Aorta (tissue), 5 donors: ENCODE measurements around the gene HPS3. TPM values are rescaled to one million over a fixed set of nuclear protein-coding genes. Genes with fewer than 3 reads are reported as not detected.
A peak's percentile ranks its signal among the peaks of the same experiment; 100 is the strongest.
"Not testable (repeated sequence)": the region's sequence is repeated elsewhere in the genome, so short reads cannot be mapped to it uniquely, and the experiment has no call there.

ENCODE experiments used
- ATAC-seq: fragments of 200-7000 bp; cut with Tn5 transposase; one replicate; pipeline ENCODE4 v1.9.1; 2022; ENCODE audit warnings: moderate library complexity; ENCODE audit not compliant: low FRiP score
- DNase-seq, 2 donors: peaks; one replicate each; pipeline ENCODE4 v3.0.0-alpha.2; 2020
- H3K27ac ChIP-seq, 2 donors: one replicate each; pipeline ENCODE4 v1.5.1; 2013; ENCODE audit warnings: low read length in 2 of 2, mild to moderate bottlenecking in 2 of 2, moderate library complexity in 2 of 2, control low read depth in 1 of 2, inconsistent platforms in 1 of 2, low read depth in 1 of 2
- H3K27me3 ChIP-seq, 2 donors: one replicate each; pipeline ENCODE4 v1.6.1; 2013; ENCODE audit warnings: control low read depth in 1 of 2, low read length in 1 of 2, mild to moderate bottlenecking in 1 of 2, moderate library complexity in 1 of 2; ENCODE audit not compliant: insufficient read depth in 2 of 2, control insufficient read depth in 1 of 2
- H3K36me3 ChIP-seq, 2 donors: one replicate each; pipeline ENCODE4 v1.6.1; 2013; ENCODE audit warnings: control low read depth in 1 of 2, low read length in 1 of 2, mild to moderate bottlenecking in 1 of 2; ENCODE audit not compliant: insufficient read depth in 2 of 2, control insufficient read depth in 1 of 2
- H3K4me1 ChIP-seq, 2 donors: one replicate each; pipeline ENCODE4 v1.6.1; 2013; ENCODE audit warnings: low read length in 2 of 2, control low read depth in 1 of 2, mild to moderate bottlenecking in 1 of 2, moderate library complexity in 1 of 2; ENCODE audit not compliant: insufficient read depth in 2 of 2, control insufficient read depth in 1 of 2
- H3K4me3 ChIP-seq, 2 donors: one replicate each; pipeline ENCODE4 v1.5.1; 2013; ENCODE audit warnings: low read length in 2 of 2, control low read depth in 1 of 2, mild to moderate bottlenecking in 1 of 2
- H3K9me3 ChIP-seq: one replicate; pipeline ENCODE4 v1.6.1; 2013; ENCODE audit warnings: mild to moderate bottlenecking, low read length; ENCODE audit not compliant: control insufficient read depth
- WGBS, 2 donors: extraction: QIAGEN DNeasy Blood & Tissue Kit; methylation state at CpG; one replicate each; pipeline ENCODE4 v1.1.7; 2013; 5-methylcytosine and 5-hydroxymethylcytosine counted together
- intact Hi-C, 2 donors: fragments of 100-400 bp; cut with DNase I; formaldehyde crosslinking; loops; one replicate each; pipeline versions ENCODE4 v1.14.2 to v1.15.0; 2022
- polyA plus RNA-seq, 2 donors: library from polyadenylated mRNA; stranded (reverse); fragments of 200-250 nt; gene quantifications; one replicate each; pipeline ENCODE4 v1.2.3, GENCODE V29; 2013
- total RNA-seq, 2 donors: library from RNA; stranded (reverse); fragmentation: NEBNext Ultra II Directional; extraction: Animal tissue kit (Norgen Biotek cat#: 25700); gene quantifications; one replicate each; pipeline ENCODE4 v1.2.1, GENCODE V29; 2021
- donor health status: healthy with polysubstance abuse.
- donor health status: Bipolar disorder and iron deficiency.
- donor health status: DM: no; HTN: no; CAD: no.
- donor health status: DM: no; HTN: no; CAD: no.
- donor health status: DM: yes; HTN: yes; CAD: no.

HPS3 gene
- total and polyA plus RNA-seq, 4 donors: 12.3 to 32.2 (median 15.6) TPM

DNA sequence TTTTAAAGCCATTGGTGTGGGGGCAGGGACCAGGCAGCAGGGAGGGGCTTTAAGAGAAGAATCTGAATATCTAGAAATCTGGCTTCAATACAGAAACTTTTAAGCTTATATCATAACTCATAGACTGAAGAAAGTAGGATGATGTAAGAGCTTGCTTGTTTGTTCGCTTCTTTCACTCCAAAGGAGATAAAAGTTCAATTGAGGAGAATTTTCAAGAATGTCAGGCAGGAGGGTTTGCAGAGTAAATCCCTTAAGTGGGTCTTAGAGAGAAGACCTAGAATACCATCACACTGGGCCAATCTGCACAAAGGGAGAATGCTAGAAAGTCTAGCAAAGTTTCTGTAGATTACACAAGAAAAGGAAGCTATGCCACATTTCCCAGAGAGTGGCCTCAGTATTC, 39.0 kb upstream of the HPS3 start:
- intact Hi-C loops: no loop called here
- no peaks in the 10 kb centered on the region for H3K4me1 ChIP-seq
- ATAC-seq: no peak

DNA sequence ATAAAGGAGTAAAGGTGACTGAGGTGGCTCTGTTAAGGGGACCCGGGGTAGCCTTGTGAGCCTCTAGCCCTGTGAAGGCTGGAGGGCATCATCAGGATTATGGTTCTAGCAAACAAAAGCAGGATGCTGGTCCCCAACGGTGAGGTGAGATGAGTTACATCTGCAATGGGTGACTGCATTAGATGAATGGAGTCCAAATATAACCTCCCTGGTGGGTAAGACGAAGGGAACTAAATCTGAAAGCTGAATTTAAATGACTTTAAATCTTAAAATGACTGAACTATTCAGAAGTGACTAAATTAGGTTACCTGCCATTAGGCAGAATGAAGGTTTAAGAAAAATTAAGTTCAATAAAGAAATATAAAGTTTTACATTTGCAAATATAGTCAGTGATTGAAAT, 38.5 kb upstream of the HPS3 start:
- DNase-seq (no peak), ATAC-seq (no peak)
- no peaks in the 10 kb centered on the region for H3K36me3 ChIP-seq
- H3K4me1 ChIP-seq: no peaks in the 10 kb centered on the region
- no peaks in the 10 kb centered on the region for H3K9me3 ChIP-seq
- WGBS, 2 donors: 81 to 87% methylated on average over 3 of the region's 3 CpGs
- H3K4me3 ChIP-seq: no peak overlapping the region
- no peaks in the 10 kb centered on the region for H3K27me3 ChIP-seq
- no peak overlapping the region for H3K27ac ChIP-seq
- intact Hi-C loops: no loop called here

More for the DNA sequence above, 39.0 kb upstream of the HPS3 start:
- Histone ChIP-seq H3K36me3 (no peaks in the 10 kb centered on the region), H3K27ac (no peak overlapping the region), H3K9me3 (no peaks in the 10 kb centered on the region), H3K27me3 (no peaks in the 10 kb centered on the region), H3K4me3 (no peak overlapping the region)
- no peak for DNase-seq
- WGBS, 2 donors: 98 to 100% methylated on average over 1 of the region's 1 CpG

DNA sequence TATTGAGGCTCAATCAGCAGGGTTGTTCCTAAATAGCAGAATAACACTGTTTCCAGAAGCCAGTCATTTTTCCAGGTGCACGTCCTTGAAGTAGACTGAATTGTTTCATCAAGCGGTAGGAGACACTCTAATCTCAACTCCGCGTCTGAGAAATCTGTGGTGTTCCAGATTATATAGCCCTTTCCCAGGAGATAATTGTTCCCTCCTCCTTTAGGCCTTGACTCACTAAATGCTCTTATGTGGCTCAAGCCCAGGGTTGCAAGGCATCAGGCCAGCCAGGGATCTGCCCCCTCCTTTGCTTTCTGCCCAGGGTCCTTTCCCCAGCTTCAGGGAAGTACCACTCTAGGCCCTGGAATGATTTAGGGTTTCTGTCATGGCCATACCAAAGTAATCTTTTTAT, 37.5 kb upstream of the HPS3 start:
- WGBS, 2 donors: 95 to 98% methylated on average over 4 of the region's 4 CpGs
- Histone ChIP-seq H3K27ac (no peak overlapping the region), H3K9me3 (no peaks in the 10 kb centered on the region), H3K4me3 (no peak overlapping the region), H3K4me1 (no peaks in the 10 kb centered on the region), H3K27me3 (no peaks in the 10 kb centered on the region), H3K36me3 (no peaks in the 10 kb centered on the region)
- intact Hi-C loops: no loop called here
- DNase-seq (no peak), ATAC-seq (no peak)

DNA sequence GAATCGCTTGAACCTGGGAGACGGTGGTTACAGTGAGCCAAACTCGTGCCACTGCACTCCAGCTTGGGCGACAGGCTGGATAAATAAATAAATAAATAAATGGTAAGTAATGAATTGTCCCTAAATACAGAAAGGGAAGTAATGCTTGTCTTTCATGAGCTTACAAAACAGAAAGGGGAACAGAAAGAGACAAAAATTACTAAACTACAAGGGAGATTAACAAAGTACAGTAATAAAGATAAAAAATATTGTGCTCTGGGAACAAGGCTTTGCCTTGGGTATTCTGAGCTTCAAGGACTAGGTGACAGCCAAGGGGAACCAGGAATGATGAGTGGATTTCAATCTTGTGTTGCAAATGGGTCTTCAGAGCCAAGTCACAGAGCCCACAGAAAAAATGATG, 34.0 kb upstream of the HPS3 start:
- WGBS, 2 donors: 97 to 98% methylated on average over 4 of the region's 4 CpGs
- DNase-seq (no peak), ATAC-seq (no peak)
- Histone ChIP-seq H3K4me1 (no peaks in the 10 kb centered on the region), H3K27ac (no peak overlapping the region), H3K36me3 (no peaks in the 10 kb centered on the region), H3K9me3 (no peaks in the 10 kb centered on the region), H3K27me3 (no peaks in the 10 kb centered on the region), H3K4me3 (no peak overlapping the region)
- intact Hi-C loops: no loop called here

DNA sequence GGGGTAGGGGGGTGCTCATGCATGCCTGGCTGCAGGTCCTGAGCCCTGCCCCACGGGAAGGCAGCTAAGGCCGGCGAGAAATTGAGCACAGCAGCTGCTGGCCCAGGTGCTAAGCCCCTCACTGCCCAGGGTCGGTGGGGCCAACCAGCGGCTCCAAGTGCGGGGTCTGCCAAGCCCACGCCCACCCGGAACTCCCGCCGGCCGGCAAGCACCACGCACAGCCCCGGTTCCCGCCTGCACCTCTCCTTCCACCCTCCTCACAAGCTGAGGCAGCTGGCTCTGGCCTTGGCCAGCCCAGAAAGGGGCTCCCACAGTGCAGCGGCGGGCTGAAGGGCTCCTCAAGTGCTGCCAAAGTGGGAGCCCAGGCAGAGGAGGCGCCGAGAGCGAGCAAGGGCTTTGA, 31.5 kb upstream of the HPS3 start:
- H3K27me3 ChIP-seq, H3K4me3 ChIP-seq, H3K9me3 ChIP-seq, DNase-seq, intact Hi-C loops, ATAC-seq, H3K36me3 ChIP-seq, H3K4me1 ChIP-seq, H3K27ac ChIP-seq: not testable (repeated sequence)
- WGBS, 2 donors: 84 to 92% methylated on average over 14 to 19 of the region's 19 CpGs

DNA sequence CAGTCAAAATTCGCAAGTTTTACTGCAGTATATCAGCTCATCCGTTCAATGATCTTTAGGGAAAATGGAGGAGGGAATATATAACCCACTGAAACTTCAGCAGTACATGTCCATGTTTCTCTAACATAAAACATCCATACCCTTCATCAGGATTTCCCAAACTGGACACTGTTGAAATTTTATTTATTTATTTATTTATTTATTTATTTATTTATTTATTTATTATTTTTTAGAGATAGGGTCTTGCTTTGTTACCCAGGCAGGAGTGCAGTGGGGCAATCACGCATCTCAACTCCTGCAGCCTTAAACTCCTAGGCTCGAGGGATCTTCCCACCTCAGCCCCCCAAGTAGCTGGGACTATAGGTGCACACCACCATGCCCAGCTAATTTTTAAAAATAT, 28.3 kb upstream of the HPS3 start:
- Histone ChIP-seq H3K4me1 (no peaks in the 10 kb centered on the region), H3K27ac (no peak overlapping the region), H3K27me3 (no peaks in the 10 kb centered on the region), H3K36me3 (no peaks in the 10 kb centered on the region), H3K4me3 (no peak overlapping the region), H3K9me3 (no peaks in the 10 kb centered on the region)
- intact Hi-C loops: no loop called here
- DNase-seq (no peak), ATAC-seq (no peak)
- WGBS, 2 donors: 94 to 95% methylated on average over 4 of the region's 4 CpGs

DNA sequence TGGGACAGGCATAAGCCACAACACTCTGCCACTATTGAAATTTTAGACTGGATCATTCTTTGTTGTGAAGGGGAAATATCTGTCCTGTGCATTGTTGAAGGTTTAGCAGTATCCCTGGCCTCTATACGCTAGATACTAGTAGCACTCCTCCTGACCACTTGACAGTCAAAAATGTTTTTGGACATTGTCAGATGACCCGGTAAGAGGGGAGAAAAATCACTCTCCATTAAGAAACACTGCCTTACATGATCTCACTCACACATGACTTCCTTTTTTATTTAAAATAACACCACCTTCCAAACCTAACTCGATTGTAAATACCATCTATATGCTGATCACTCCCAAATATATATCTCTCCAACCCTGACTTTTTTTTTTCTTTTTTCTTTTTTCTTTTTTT, 27.8 kb upstream of the HPS3 start:
- no peak for ATAC-seq

DNA sequence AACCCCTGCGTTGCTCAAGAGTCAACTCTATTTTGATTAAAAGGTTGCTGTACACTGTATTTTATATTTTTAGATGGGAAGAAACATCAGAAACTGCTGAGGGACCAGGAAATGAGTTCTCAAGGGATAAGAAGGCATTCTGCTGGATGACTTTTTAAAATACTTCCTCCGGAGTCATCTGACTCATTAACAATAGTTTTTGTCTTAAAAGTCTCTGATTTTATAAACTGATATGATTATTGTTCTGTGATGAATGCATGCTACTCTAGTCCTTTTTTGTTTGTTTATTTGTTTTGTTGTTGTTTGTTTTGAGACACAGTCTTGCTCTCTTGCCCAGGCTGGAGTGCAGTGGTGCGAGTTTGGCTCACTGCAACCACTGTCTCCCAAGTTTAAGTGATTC, 25.0 kb upstream of the HPS3 start:
- ATAC-seq (no peak), DNase-seq (no peak)
- WGBS, 2 donors: 51 to 64% methylated on average over 3 of the region's 3 CpGs
- H3K27ac ChIP-seq: no peak overlapping the region
- H3K9me3 ChIP-seq: no peaks in the 10 kb centered on the region
- intact Hi-C loops: no loop called here
- no peaks in the 10 kb centered on the region for H3K36me3 ChIP-seq
- H3K27me3 ChIP-seq: no peaks in the 10 kb centered on the region
- no peak overlapping the region for H3K4me3 ChIP-seq
- H3K4me1 ChIP-seq: no peaks in the 10 kb centered on the region

More for the DNA sequence above, 27.8 kb upstream of the HPS3 start:
- Histone ChIP-seq H3K4me3 (no peak overlapping the region), H3K27me3 (no peaks in the 10 kb centered on the region), H3K9me3 (no peaks in the 10 kb centered on the region), H3K4me1 (no peaks in the 10 kb centered on the region), H3K27ac (no peak overlapping the region), H3K36me3 (no peaks in the 10 kb centered on the region)
- 77 to 82% methylated on average over 3 of the region's 3 CpGs for WGBS, 2 donors
- intact Hi-C loops: no loop called here
- DNase-seq: no peak

DNA sequence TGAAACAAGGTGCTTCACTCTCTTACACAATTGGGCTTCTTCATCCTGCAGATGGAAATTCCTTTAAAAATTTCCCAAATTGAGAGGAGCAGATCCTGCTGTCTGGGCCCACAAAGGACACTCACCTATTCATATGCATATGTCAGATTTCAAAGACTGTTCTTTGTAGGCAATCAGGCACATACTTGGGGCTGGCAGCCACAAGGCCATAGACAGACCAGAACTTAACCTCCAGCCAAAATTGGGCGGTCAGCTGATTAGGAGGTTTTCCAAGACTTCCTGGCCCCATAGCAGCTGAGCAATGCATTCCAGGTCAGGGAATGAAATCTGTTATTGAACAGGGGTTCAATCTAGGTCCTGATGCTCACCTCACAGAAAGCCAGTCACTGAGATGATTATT, 15.0 kb upstream of the HPS3 start:
- no peak overlapping the region for H3K4me3 ChIP-seq
- H3K4me1 ChIP-seq: peaks cover 0 to 9% of the 10 kb centered on the region in 2 donors
- H3K9me3 ChIP-seq: no peaks in the 10 kb centered on the region
- no peaks in the 10 kb centered on the region for H3K36me3 ChIP-seq
- ATAC-seq (peak; percentile 44), DNase-seq (no peak)
- WGBS, 2 donors: 8 to 13% methylated on average over 1 of the region's 1 CpG
- intact Hi-C loops: no loop called here
- H3K27ac ChIP-seq: peak overlapping the region; percentile 59 to 96
- no peaks in the 10 kb centered on the region for H3K27me3 ChIP-seq
